Astrocyte (in vitro differentiated cells and primary cell): ENCODE results near the gene SLC43A3. TPM values are rescaled to one million over a fixed set of nuclear protein-coding genes. Genes with fewer than 3 reads are reported as not detected.

Source experiments
- DNase-seq: peaks from one replicate; pipeline ENCODE4 v3.0.0-alpha.2; 2010; ENCODE audit warnings: low read depth
- FAIRE-seq: peaks from 2 replicates; lab custom pipeline; 2011; peaks lifted over from hg19 to GRCh38; lab: Jason Lieb, UNC
- H2AFZ ChIP-seq: 2 replicates; pipeline ENCODE4 v1.6.0; 2012; ENCODE audit warnings: low read depth, low read length, inconsistent platforms
- H3K27ac ChIP-seq: 2 replicates; pipeline ENCODE4 v1.5.1; 2011; ENCODE audit warnings: low read depth, low read length, inconsistent platforms
- H3K27me3 ChIP-seq: 2 replicates; pipeline ENCODE4 v1.6.0; 2011; ENCODE audit warnings: low read length, inconsistent platforms; ENCODE audit not compliant: insufficient read depth
- H3K36me3 ChIP-seq: 2 replicates; pipeline ENCODE4 v1.5.1; 2011; ENCODE audit warnings: low read length, inconsistent platforms; ENCODE audit not compliant: insufficient read depth
- H3K4me1 ChIP-seq: 2 replicates; pipeline ENCODE4 v1.5.1; 2011; ENCODE audit warnings: low read length, inconsistent platforms; ENCODE audit not compliant: insufficient read depth
- H3K4me2 ChIP-seq: 2 replicates; pipeline ENCODE4 v1.6.0; 2012; ENCODE audit warnings: low read length, inconsistent platforms
- H3K4me3 ChIP-seq: 2 replicates; pipeline ENCODE4 v1.5.1; 2011; ENCODE audit warnings: low read depth, mild to moderate bottlenecking, low read length, inconsistent platforms; ENCODE audit not compliant: insufficient read depth
- H3K79me2 ChIP-seq: 2 replicates; pipeline ENCODE4 v1.6.0; 2012; ENCODE audit warnings: mild to moderate bottlenecking, low read length, inconsistent platforms; ENCODE audit not compliant: insufficient read depth
- H3K9ac ChIP-seq: 2 replicates; pipeline ENCODE4 v1.6.0; 2012; ENCODE audit warnings: mild to moderate bottlenecking, low read length, inconsistent platforms
- H3K9me3 ChIP-seq: 2 replicates; pipeline ENCODE4 v1.5.1; 2012; ENCODE audit warnings: low read depth, mild to moderate bottlenecking, low read length, inconsistent platforms; ENCODE audit not compliant: insufficient read depth
- H4K20me1 ChIP-seq: 2 replicates; pipeline ENCODE4 v1.6.0; 2012; ENCODE audit warnings: low read length, inconsistent platforms; ENCODE audit not compliant: insufficient read depth
- H3K27ac Mint-ChIP-seq: one replicate; pipeline ENCODE4 v1.8.0; 2021; ENCODE audit warnings: mild to moderate bottlenecking, mixed read lengths; ENCODE audit not compliant: unreplicated experiment
- H3K27me3 Mint-ChIP-seq: one replicate; pipeline ENCODE4 v1.8.0; 2021; ENCODE audit warnings: low read depth, mixed read lengths; ENCODE audit not compliant: unreplicated experiment
- H3K36me3 Mint-ChIP-seq: one replicate; pipeline ENCODE4 v1.8.0; 2021; ENCODE audit warnings: low read depth, mixed read lengths; ENCODE audit not compliant: unreplicated experiment
- H3K4me1 Mint-ChIP-seq: one replicate; pipeline ENCODE4 v1.8.0; 2021; ENCODE audit warnings: low read depth, mixed read lengths; ENCODE audit not compliant: unreplicated experiment
- H3K4me3 Mint-ChIP-seq: one replicate; pipeline ENCODE4 v1.8.0; 2021; ENCODE audit warnings: mild to moderate bottlenecking, moderate library complexity, mixed read lengths; ENCODE audit not compliant: unreplicated experiment
- H3K9me3 Mint-ChIP-seq: one replicate; pipeline ENCODE4 v1.8.0; 2021; ENCODE audit warnings: mild to moderate bottlenecking, mixed read lengths; ENCODE audit not compliant: unreplicated experiment
- EZH2 ChIP-seq: IDR thresholded peaks from 2 replicates; pipeline ENCODE4 v1.6.1; 2012; ENCODE audit warnings: mild to moderate bottlenecking, low read length, inconsistent platforms; ENCODE audit not compliant: insufficient read depth
- total RNA-seq: library from RNA; stranded (reverse); gene quantifications from 2 replicates; pipeline ENCODE4 v1.2.1, GENCODE V29; 2021
- TF ChIP-seq, protein P1 (sequence below): IDR thresholded peaks from 2 replicates; pipeline ENCODE4 v1.5.1; 2011; ENCODE audit warnings: low read depth, mild to moderate bottlenecking, inconsistent platforms, low read length, moderate library complexity; ENCODE audit not compliant: insufficient read depth

The SLC43A3 gene
- total RNA-seq, 1 donor from 2014 or later = 16.4 TPM

GRCh38 chr11:57474017-57474802, 47.3 kb upstream of the SLC43A3 start:
- no peak overlapping the region for H3K27ac ChIP-seq
- Mint-ChIP-seq H3K36me3 (no peaks in the 10 kb centered on the region), H3K9me3 (no peaks in the 10 kb centered on the region), H3K27me3 (peaks cover 63% of the 10 kb centered on the region), H3K27ac (no peak overlapping the region), H3K4me3 (no peak overlapping the region), H3K4me1 (peaks cover 3% of the 10 kb centered on the region)
- no peak for TF ChIP-seq EZH2
- TF ChIP-seq, protein P1, sequence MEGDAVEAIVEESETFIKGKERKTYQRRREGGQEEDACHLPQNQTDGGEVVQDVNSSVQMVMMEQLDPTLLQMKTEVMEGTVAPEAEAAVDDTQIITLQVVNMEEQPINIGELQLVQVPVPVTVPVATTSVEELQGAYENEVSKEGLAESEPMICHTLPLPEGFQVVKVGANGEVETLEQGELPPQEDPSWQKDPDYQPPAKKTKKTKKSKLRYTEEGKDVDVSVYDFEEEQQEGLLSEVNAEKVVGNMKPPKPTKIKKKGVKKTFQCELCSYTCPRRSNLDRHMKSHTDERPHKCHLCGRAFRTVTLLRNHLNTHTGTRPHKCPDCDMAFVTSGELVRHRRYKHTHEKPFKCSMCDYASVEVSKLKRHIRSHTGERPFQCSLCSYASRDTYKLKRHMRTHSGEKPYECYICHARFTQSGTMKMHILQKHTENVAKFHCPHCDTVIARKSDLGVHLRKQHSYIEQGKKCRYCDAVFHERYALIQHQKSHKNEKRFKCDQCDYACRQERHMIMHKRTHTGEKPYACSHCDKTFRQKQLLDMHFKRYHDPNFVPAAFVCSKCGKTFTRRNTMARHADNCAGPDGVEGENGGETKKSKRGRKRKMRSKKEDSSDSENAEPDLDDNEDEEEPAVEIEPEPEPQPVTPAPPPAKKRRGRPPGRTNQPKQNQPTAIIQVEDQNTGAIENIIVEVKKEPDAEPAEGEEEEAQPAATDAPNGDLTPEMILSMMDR = no peak
- DNase-seq (no peak), FAIRE-seq (no peak)
- no peak overlapping the region for H2AFZ ChIP-seq
- H3K4me3 ChIP-seq = no peak overlapping the region
- H3K4me2 ChIP-seq = no peak overlapping the region
- no peaks in the 10 kb centered on the region for H3K79me2 ChIP-seq
- H3K4me1 ChIP-seq = peaks cover 4% of the 10 kb centered on the region
- H4K20me1 ChIP-seq = no peaks in the 10 kb centered on the region
- H3K27me3 ChIP-seq = peaks cover 41% of the 10 kb centered on the region
- no peak overlapping the region for H3K9ac ChIP-seq
- no peaks in the 10 kb centered on the region for H3K36me3 ChIP-seq
- no peaks in the 10 kb centered on the region for H3K9me3 ChIP-seq

GRCh38 chr11:57473285-57473841, 46.4 kb upstream of the SLC43A3 start:
- H3K36me3 ChIP-seq = no peaks in the 10 kb centered on the region
- no peaks in the 10 kb centered on the region for H3K9me3 ChIP-seq
- no peak overlapping the region for H3K27ac Mint-ChIP-seq
- H3K4me2 ChIP-seq = no peak overlapping the region
- no peak overlapping the region for H3K27ac ChIP-seq
- H2AFZ ChIP-seq = no peak overlapping the region
- no peaks in the 10 kb centered on the region for H3K36me3 Mint-ChIP-seq
- no peaks in the 10 kb centered on the region for H4K20me1 ChIP-seq
- no peak for FAIRE-seq
- no peaks in the 10 kb centered on the region for H3K79me2 ChIP-seq
- no peak overlapping the region for H3K9ac ChIP-seq
- peaks cover 3% of the 10 kb centered on the region for H3K4me1 Mint-ChIP-seq
- TF ChIP-seq, protein P1 = no peak
- no peak for TF ChIP-seq EZH2
- no peak overlapping the region for H3K4me3 ChIP-seq
- peaks cover 41% of the 10 kb centered on the region for H3K27me3 ChIP-seq
- H3K4me3 Mint-ChIP-seq = no peak overlapping the region
- H3K27me3 Mint-ChIP-seq = peaks cover 63% of the 10 kb centered on the region
- H3K4me1 ChIP-seq = peaks cover 4% of the 10 kb centered on the region
- H3K9me3 Mint-ChIP-seq = no peaks in the 10 kb centered on the region
- no peak for DNase-seq

GRCh38 chr11:57471496-57471895, 44.6 kb upstream of the SLC43A3 start:
- H3K27me3 Mint-ChIP-seq = peaks cover 56% of the 10 kb centered on the region
- H3K27me3 ChIP-seq = peaks cover 28% of the 10 kb centered on the region
- H3K9me3 Mint-ChIP-seq = no peaks in the 10 kb centered on the region

More at GRCh38 chr11:57471496-57471895, 44.6 kb upstream of the SLC43A3 start:
- no peak overlapping the region for H3K27ac ChIP-seq
- peaks cover 3% of the 10 kb centered on the region for H3K4me1 Mint-ChIP-seq
- TF ChIP-seq, protein P1 = no peak
- no peak for TF ChIP-seq EZH2
- peaks cover 4% of the 10 kb centered on the region for H3K4me1 ChIP-seq
- H3K79me2 ChIP-seq = no peaks in the 10 kb centered on the region
- H3K36me3 Mint-ChIP-seq = no peaks in the 10 kb centered on the region
- no peak overlapping the region for H3K4me3 Mint-ChIP-seq
- no peak overlapping the region for H3K4me2 ChIP-seq
- no peak overlapping the region for H2AFZ ChIP-seq
- H3K9me3 ChIP-seq = no peaks in the 10 kb centered on the region
- no peak overlapping the region for H3K4me3 ChIP-seq
- no peaks in the 10 kb centered on the region for H3K36me3 ChIP-seq
- H3K9ac ChIP-seq = no peak overlapping the region
- H3K27ac Mint-ChIP-seq = no peak overlapping the region
- no peaks in the 10 kb centered on the region for H4K20me1 ChIP-seq
- FAIRE-seq = no peak
- DNase-seq = no peak
